Lower leg skin (tissue), 4 donors: ENCODE measurements around the gene ARL13B. TPM values are rescaled to one million over a fixed set of nuclear protein-coding genes. Genes with fewer than 3 reads are reported as not detected.

Experiments used
- DNase-seq, 2 donors: peaks; one replicate each; pipeline ENCODE4 v3.0.0-alpha.2; 2019; ENCODE audit warnings: low spot score in 2 of 2
- H3K4me3 ChIP-seq: fragments of 200-600 bp; sonication (generic); 2 replicates; pipeline ENCODE4 v1.5.1; 2017; ENCODE audit warnings: mild to moderate bottlenecking, low read depth; ENCODE audit not compliant: poor library complexity, severe bottlenecking
- CTCF ChIP-seq, 3 donors: fragments of 450-650 bp; IDR thresholded peaks; one replicate each; pipeline ENCODE4 v1.5.1; 2016; ENCODE audit warnings: antibody characterized with exemption in 3 of 3, mild to moderate bottlenecking in 3 of 3, moderate library complexity in 2 of 3
- POLR2A ChIP-seq, 2 donors: fragments of 450-650 bp; IDR thresholded peaks; one replicate each; pipeline ENCODE4 v1.6.1; 2016 to 2017; ENCODE audit warnings: antibody characterized with exemption in 2 of 2, mild to moderate bottlenecking in 1 of 2, moderate library complexity in 1 of 2
- WGBS, 2 donors: methylation state at CpG; one replicate each; pipeline ENCODE4 v1.1.5; 2018; 5-methylcytosine and 5-hydroxymethylcytosine counted together
- intact Hi-C: fragments of 100-400 bp; cut with DNase I; formaldehyde crosslinking; loops from one replicate; pipeline ENCODE4 v1.15.0; 2023; ENCODE audit warnings: low total_unique reads
- total RNA-seq, 4 donors: library from RNA; depleted of rRNA; stranded (reverse); fragments of >200 nt; gene quantifications; one replicate each; pipeline ENCODE4 v1.1.0, GENCODE V29; 2016

ARL13B gene
- total RNA-seq, 4 donors from 2014 or later = 8.5 to 15.2 (median 9.7) TPM

GRCh38 chr3:94092086-94092485, 112.1 kb downstream of the ARL13B start:
- intact Hi-C loops = no loop called here
- WGBS, 2 donors = 93 to 95% methylated on average over 1 of the region's 1 CpG
- DNase-seq = no peak
- TF ChIP-seq POLR2A (IDR thresholded peaks at IDR 0.05) (no peak), CTCF (IDR thresholded peaks at IDR 0.05) (no peak)
- no peak overlapping the region for H3K4me3 ChIP-seq

GRCh38 chr3:94093151-94093550, 113.2 kb downstream of the ARL13B start:
- WGBS, 2 donors = 79 to 83% methylated on average over 1 of the region's 1 CpG
- intact Hi-C loops = no loop called here
- TF ChIP-seq POLR2A (IDR thresholded peaks at IDR 0.05) (no peak), CTCF (IDR thresholded peaks at IDR 0.05) (no peak)
- H3K4me3 ChIP-seq = no peak overlapping the region
- DNase-seq = no peak

GRCh38 chr3:94095111-94095510, 115.2 kb downstream of the ARL13B start:
- DNase-seq = no peak
- 97 to 100% methylated on average over 2 of the region's 2 CpGs for WGBS, 2 donors
- TF ChIP-seq CTCF (IDR thresholded peaks at IDR 0.05) (no peak), POLR2A (IDR thresholded peaks at IDR 0.05) (no peak)
- no peak overlapping the region for H3K4me3 ChIP-seq
- intact Hi-C loops = no loop called here

- DNase-seq = no peak
- intact Hi-C loops = no loop called here
- TF ChIP-seq CTCF (IDR thresholded peaks at IDR 0.05) (no peak), POLR2A (IDR thresholded peaks at IDR 0.05) (no peak)
- H3K4me3 ChIP-seq = no peak overlapping the region
- 73 to 75% methylated on average over 3 of the region's 3 CpGs for WGBS, 2 donors
Observed at GRCh38 chr3:94098452-94098851, 118.5 kb downstream of the ARL13B start.

- no peak for DNase-seq
- WGBS, 2 donors = 90 to 97% methylated on average over 1 of the region's 1 CpG
- TF ChIP-seq CTCF (IDR thresholded peaks at IDR 0.05) (no peak), POLR2A (IDR thresholded peaks at IDR 0.05) (no peak)
- no peak overlapping the region for H3K4me3 ChIP-seq
- intact Hi-C loops = no loop called here
Observed at GRCh38 chr3:94099311-94099710, 119.4 kb downstream of the ARL13B start.

GRCh38 chr3:94101860-94102259, 121.9 kb downstream of the ARL13B start:
- no peak for TF ChIP-seq CTCF (IDR thresholded peaks at IDR 0.05)
- TF ChIP-seq POLR2A (IDR thresholded peaks at IDR 0.05) = no peak
- H3K4me3 ChIP-seq = no peak overlapping the region
- WGBS, 2 donors = 71 to 79% methylated on average over 4 of the region's 4 CpGs
- no peak for DNase-seq
- intact Hi-C loops = no loop called here
